ENCODE results near the gene OR2T5.
"Not testable (repeated sequence)": the region's sequence is repeated elsewhere in the genome, so short reads cannot be mapped to it uniquely, and the experiment has no call there.

Gene OR2T5

DNA sequence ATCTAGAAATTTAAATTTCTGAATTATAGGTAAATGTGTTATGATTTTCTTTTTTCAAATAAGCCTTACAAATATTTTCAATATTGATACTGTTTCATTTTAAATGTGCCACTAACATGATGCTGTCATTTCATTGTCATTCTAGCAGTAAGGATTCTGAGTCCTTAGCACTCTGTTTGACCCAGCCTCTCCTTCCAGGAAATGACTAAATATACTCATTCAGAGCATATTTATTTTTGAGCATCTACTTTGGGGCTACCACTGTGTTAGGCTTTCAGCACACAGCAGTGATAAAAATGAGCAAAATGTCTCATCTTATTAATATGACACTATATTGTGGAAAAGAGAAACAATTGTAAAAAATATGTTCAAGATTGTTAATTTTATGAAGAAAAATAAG, 21.8 kb downstream of the OR2T5 start:
- not testable (repeated sequence) for H3K9me3 ChIP-seq (ENCODE audit: control insufficient read depth, low read length); H3K4me1 ChIP-seq (ENCODE audit: control insufficient read depth, insufficient read depth, low read length, poor library complexity, severe bottlenecking); H3K27ac ChIP-seq (ENCODE audit: low read depth, low read length, severe bottlenecking); H3K36me3 ChIP-seq (ENCODE audit: control insufficient read depth, insufficient read depth, low read length); H3K4me3 ChIP-seq (ENCODE audit: extremely low read depth, insufficient read depth, low read length, poor library complexity, severe bottlenecking)

DNA sequence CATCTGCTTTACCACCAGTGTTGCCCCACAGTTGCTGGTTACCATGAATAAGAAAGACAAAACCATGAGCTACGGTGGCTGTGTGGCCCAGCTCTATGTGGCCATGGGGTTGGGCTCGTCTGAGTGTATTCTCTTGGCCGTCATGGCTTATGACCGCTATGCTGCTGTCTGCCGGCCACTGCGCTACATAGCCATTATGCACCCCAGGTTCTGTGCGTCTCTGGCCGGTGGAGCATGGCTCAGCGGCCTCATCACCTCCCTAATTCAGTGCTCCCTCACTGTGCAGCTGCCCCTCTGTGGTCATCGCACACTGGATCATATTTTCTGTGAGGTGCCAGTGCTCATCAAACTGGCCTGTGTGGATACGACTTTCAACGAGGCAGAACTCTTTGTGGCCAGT, 33.5 kb downstream of the OR2T5 start:
- H3K36me3 ChIP-seq (ENCODE audit: control insufficient read depth, insufficient read depth, low read length): no peaks in the 10 kb centered on the region
- H3K9me3 ChIP-seq (ENCODE audit: control insufficient read depth, low read length): peaks cover 31% of the 10 kb centered on the region
- no peak overlapping the region for H3K27ac ChIP-seq (ENCODE audit: low read depth, low read length, severe bottlenecking)
- H3K4me1 ChIP-seq (ENCODE audit: control insufficient read depth, insufficient read depth, low read length, poor library complexity, severe bottlenecking): no peaks in the 10 kb centered on the region
- no peak overlapping the region for H3K4me3 ChIP-seq (ENCODE audit: extremely low read depth, insufficient read depth, low read length, poor library complexity, severe bottlenecking)
- WGBS, 2 experiments (ENCODE audit: insufficient coverage in 2 of 2): 70 to 80% methylated on average over 10 to 12 of the region's 12 CpGs

DNA sequence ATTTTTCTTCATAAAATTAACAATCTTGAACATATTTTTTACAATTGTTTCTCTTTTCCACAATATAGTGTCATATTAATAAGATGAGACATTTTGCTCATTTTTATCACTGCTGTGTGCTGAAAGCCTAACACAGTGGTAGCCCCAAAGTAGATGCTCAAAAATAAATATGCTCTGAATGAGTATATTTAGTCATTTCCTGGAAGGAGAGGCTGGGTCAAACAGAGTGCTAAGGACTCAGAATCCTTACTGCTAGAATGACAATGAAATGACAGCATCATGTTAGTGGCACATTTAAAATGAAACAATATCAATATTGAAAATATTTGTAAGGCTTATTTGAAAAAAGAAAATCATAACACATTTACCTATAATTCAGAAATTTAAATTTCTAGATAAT, 49.1 kb downstream of the OR2T5 start:
- H3K4me3 ChIP-seq (ENCODE audit: extremely low read depth, insufficient read depth, low read length, poor library complexity, severe bottlenecking); H3K4me1 ChIP-seq (ENCODE audit: control insufficient read depth, insufficient read depth, low read length, poor library complexity, severe bottlenecking); H3K36me3 ChIP-seq (ENCODE audit: control insufficient read depth, insufficient read depth, low read length); H3K9me3 ChIP-seq (ENCODE audit: control insufficient read depth, low read length); H3K27ac ChIP-seq (ENCODE audit: low read depth, low read length, severe bottlenecking): not testable (repeated sequence)
